Measurements from ENCODE around the gene UTF1. TPM values are rescaled to one million over a fixed set of nuclear protein-coding genes. Genes with fewer than 3 reads are reported as not detected.
"Not testable (repeated sequence)": the region's sequence is repeated elsewhere in the genome, so short reads cannot be mapped to it uniquely, and the experiment has no call there.

Gene UTF1
- polyA plus RNA-seq, 4 donors = 0.12 TPM; not detected in 3

- DNase-seq (ENCODE audit: low read depth in 4 of 4, low spot score in 3 of 4) = no peak
Measured at GRCh38 chr10:133260895-133261725, 31.1 kb downstream of the UTF1 start.

- no peak for DNase-seq (ENCODE audit: low read depth in 4 of 4, low spot score in 3 of 4)
Measured at GRCh38 chr10:133261726-133262325, 31.8 kb downstream of the UTF1 start.

DNA sequence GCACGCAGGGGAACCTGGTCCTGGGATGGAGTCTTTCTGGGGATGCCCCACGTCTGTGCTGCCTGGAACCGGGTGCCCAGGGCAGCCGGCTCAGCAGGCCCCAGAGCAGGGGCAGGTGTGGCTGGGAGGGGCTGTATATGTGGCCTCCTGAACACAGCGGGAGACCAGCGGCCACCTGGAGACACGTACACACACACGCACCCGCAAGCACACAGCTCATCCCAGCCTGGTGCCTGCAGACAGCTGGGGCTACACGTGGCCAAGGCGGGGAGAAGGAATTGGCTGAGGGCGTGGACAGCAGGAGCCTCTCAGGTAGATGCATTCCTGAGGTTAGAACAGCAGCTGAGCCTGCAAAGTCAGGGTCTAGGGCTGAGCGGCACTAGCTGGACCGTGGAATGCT, 32.7 kb downstream of the UTF1 start:
- DNase-seq (ENCODE audit: low read depth in 4 of 4, low spot score in 3 of 4) = no peak

GRCh38 chr10:133263674-133264073, 33.7 kb downstream of the UTF1 start:
- DNase-seq (ENCODE audit: low read depth in 4 of 4, low spot score in 3 of 4) = no peak

- DNase-seq (ENCODE audit: low read depth in 4 of 4, low spot score in 3 of 4) = no peak
Measured at GRCh38 chr10:133264461-133264860, 34.4 kb downstream of the UTF1 start.

GRCh38 chr10:133265052-133265451, 35.0 kb downstream of the UTF1 start:
- not testable (repeated sequence) for DNase-seq (ENCODE audit: low read depth in 4 of 4, low spot score in 3 of 4)

DNA sequence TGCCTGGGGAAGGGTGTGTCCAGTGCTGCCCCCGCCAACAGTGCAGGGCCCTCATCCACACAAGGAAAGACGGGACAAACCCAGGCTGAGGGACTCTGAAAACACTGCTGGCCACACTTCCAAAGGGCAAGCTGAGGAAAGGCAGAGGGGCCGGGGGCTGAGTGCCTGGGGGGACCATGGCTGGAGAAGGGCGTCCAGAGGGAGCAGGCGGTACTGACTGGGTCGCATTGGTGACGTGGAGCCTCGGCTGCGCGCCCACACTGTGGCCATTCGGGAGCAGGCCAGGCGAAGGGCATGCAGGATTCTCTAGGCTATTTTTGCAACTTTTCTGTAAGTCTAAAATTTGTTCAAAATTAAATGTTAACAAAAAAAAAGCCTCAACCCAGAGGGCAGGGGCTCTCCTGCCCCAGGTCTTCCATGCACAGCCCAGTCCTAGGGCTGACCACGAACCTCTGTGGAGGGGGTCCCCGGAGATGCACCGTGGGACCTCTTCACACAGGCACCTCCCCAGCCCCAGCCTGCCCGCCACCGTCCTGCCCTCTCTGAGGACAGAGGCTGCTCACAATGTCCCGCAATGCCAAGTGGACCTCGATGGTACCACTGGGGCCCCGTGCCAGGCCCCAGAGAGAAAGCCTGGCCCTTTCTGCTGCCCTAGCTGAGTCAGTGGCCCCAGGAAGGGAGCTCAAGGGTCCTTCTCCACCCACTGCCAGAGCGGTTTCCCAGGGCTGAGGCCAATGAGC, 36.2 kb downstream of the UTF1 start:
- DNase-seq (ENCODE audit: low read depth in 4 of 4, low spot score in 3 of 4) = no peak

DNA sequence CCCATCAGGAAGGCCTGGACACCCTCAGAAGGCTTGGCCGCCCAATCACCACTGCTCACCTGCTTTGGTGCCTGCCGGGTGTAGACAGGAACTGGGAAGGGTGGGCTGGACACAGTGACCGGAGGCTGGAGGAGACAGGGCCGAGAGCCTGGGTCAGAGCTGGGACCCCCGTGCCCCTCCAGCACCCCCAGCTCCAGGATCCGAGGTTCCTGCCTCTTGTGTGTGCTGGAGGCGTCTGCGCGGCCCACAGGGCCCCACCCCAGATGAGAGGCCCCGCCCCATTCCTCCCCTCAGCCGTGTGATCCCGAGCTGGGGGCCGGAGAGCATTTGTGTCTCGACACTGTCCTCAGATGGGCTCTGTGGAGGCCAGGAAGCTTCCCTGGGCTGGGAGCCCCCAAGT, 37.3 kb downstream of the UTF1 start:
- DNase-seq (ENCODE audit: low read depth in 4 of 4, low spot score in 3 of 4) = no peak

DNA sequence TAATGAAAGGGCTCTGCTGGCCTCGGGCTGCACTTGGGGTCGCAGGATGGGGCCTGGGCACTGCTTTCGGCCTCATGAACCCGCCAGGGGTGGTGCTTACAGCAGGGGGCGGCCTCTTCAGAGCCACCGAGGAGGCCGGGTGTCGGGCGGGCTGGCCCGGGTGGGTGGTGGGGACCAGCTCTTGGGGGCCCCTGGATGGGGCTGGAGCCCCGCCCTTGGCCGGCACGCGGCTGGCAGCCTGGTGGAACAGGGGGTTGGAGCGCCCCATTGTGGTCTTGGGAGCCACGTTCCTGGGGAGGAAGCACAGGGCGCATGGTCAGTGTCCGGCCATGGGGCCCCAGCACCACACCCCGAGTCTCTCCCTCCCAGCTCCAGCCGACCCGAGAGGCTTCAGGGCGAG, 37.8 kb downstream of the UTF1 start:
- DNase-seq (ENCODE audit: low read depth in 4 of 4, low spot score in 3 of 4) = no peak

DNA sequence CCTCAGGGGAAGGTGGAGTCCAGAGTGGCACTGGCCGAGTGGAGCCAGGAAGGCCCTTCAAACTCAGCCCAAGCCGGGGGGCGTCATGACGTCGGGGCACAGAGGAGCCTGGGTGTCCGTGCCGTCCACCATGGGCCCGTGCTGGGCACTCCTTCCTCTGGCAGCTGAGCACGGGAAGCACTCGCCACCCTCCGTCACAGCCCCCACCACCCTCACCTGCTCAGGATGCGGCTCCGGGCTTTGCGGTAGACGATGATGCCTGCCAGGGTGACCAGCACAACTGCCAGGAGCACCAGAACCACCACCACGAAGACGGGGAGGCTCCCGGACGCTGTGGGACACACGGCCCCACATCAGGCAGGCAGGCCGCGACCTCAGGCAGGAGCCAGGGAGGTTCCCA, 38.5 kb downstream of the UTF1 start:
- DNase-seq (ENCODE audit: low read depth in 4 of 4, low spot score in 3 of 4) = no peak

- no peak for DNase-seq (ENCODE audit: low read depth in 4 of 4, low spot score in 3 of 4)
Measured at GRCh38 chr10:133269367-133269766, 39.4 kb downstream of the UTF1 start.

DNA sequence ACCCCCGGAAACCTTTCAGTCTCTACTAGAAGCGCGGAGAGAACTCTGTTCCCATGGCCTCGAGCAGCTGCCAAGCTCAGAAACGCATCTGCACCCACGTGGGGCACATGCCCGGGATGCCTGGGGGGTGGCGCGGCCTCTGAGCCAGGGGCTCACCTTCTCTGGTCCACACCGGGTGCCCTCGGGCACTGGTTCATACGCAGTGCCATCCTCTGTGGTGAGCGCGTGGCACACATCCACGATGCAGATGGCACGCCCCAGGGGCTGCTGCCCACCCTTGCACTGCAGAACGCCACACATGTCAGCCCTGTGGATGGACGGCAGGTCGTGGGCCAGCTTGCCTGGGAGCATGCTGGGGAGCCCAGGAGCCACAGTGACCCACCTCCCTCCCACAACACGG, 40.2 kb downstream of the UTF1 start:
- no peak for DNase-seq (ENCODE audit: low read depth in 4 of 4, low spot score in 3 of 4)

- no peak for DNase-seq (ENCODE audit: low read depth in 4 of 4, low spot score in 3 of 4)
Measured at GRCh38 chr10:133270773-133271297, 40.8 kb downstream of the UTF1 start.

DNA sequence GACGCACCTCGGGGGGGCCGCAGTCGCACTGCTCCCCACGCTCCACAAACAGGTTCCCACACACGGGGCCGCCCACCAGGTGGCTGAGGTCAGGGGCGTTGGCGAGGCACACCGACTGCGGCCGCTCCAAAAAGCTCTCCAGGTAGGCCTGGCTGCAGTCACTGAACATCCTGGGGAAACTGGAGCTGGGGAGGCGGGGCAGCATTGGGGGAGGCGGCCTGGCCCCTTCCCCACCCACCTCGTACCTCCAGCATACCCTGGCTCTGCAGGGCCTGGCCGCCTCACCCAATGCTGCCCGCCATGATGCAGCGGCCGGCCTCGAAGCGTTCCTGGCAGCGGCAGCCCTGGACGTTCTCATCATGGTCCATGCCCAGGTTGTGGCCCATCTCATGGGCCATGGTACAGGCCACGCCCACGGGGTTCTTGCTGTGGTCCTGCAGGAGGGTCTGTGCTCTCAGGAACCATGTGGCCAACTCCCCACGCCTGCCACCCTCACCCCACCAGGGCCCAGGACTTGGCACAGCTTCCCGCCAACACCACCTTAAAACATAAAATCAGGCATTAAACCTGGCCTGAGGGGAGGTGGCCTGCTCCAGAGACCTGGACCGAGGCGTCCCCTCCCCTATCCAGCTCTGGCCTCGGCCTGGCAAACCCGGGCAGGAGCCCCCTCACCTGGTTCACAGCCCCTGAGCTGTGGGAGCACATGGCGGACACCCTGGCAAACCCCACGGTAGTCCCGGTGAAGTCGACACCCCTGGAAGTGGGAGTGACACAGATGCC, 41.7 kb downstream of the UTF1 start:
- DNase-seq (ENCODE audit: low read depth in 4 of 4, low spot score in 3 of 4) = no peak

- DNase-seq (ENCODE audit: low read depth in 4 of 4, low spot score in 3 of 4) = no peak
Measured at GRCh38 chr10:133272301-133272963, 42.4 kb downstream of the UTF1 start.

GRCh38 chr10:133272964-133273420, 43.0 kb downstream of the UTF1 start:
- DNase-seq (ENCODE audit: low read depth in 4 of 4, low spot score in 3 of 4) = no peak

DNA sequence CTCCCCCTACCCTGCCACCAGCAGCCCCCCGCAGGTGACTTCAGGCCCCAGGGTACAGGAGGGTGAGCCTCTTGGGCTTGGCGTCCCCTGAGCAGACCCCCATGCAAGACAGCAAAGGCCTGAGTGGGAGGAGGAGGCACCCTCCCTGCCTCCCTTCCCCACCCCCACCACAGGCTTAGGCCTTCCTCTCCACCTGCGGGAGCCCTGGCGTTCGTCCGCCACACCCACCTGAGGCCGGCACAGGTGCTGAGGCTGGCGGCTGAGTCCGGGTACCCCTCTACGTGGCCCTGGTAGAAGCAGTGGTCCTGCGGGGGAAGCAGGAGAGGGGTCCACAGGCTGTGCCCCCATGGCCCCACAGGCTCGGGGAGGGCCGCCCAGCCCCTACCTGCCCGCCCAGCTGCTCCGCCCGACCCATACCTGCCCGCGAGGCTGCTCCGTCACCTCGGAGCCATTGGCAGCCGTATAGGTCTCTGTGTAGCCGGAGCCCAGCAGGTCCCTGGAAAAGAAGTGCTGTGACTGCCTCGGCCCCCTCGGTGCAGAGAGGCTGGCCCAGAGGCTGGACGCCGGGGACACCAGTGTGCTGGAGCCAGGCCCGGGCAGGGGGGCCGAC, 43.6 kb downstream of the UTF1 start:
- DNase-seq (ENCODE audit: low read depth in 4 of 4, low spot score in 3 of 4) = no peak

- no peak for DNase-seq (ENCODE audit: low read depth in 4 of 4, low spot score in 3 of 4)
Measured at GRCh38 chr10:133274751-133275683, 45.0 kb downstream of the UTF1 start.
